RWPE1 (cell line): ENCODE results near the gene CFD.
"Not testable (repeated sequence)": the region's sequence is repeated elsewhere in the genome, so short reads cannot be mapped to it uniquely, and the experiment has no call there.

Source experiments
- CTCF ChIA-PET: fragments of 350-600 bp; sonication (Branson Sonifier 250); formaldehyde crosslinking; extraction: SDS; loops from one replicate; lab custom pipeline; 2021; lab: Yijun Ruan, JAX
- POLR2A ChIA-PET: fragments of 400-600 bp; formaldehyde crosslinking; extraction: SDS; loops from one replicate; lab custom pipeline; 2020; ENCODE audit warnings: antibody characterized with exemption; ENCODE audit not compliant: low non-redundant PET; lab: Yijun Ruan, JAX
- DNase-seq: peaks from one replicate; pipeline ENCODE4 v3.0.0; 2012; ENCODE audit warnings: low spot score
- H3K27ac ChIP-seq: fragments of 450-650 bp; 2 replicates; pipeline ENCODE4 v1.5.1; 2017
- TF ChIP-seq, protein P1 (sequence below): fragments of 450-650 bp; conservative IDR thresholded peaks from 2 replicates; pipeline ENCODE4 v1.5.1; 2017; ENCODE audit warnings: low read depth, mild to moderate bottlenecking

The CFD gene

DNA sequence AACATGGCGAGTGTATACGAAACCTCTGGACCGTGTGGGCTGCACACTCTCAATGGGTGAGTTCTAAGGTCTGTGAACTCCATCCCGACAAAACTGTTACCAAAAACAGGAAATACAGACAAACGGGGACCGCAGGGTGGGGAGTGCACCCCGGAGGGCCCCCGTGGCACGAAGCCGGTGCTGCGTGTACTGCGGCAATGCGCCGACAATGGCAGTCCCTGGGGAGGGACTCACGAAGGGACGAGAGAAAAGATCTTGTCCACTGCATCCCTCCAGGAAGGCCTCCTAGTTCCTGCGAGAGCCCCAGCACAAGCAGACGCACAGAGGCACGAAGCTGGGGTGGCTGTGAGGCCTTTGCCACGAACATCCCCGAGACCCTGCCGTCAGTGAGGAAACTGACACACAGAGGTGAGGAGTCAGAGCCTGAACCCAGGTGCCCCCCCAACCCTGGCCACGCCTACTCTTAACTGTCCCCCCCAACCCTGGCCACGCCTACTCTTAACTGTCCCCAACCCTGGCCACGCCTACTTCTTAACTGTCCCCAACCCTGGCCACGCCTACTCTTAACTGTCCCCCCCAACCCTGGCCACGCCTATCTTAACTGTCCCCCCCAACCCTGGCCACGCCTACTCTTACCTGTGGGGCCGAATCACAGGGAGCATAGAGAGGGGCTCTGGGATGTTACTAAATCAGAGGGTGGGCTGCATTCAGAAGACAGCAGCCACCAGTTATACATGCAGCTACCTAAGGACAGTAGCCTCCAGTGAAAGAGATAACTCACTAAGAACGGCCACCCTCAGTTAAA, 29.3 kb downstream of the CFD start:
- POLR2A ChIA-PET, result no interaction called here
- TF ChIP-seq, protein P1, sequence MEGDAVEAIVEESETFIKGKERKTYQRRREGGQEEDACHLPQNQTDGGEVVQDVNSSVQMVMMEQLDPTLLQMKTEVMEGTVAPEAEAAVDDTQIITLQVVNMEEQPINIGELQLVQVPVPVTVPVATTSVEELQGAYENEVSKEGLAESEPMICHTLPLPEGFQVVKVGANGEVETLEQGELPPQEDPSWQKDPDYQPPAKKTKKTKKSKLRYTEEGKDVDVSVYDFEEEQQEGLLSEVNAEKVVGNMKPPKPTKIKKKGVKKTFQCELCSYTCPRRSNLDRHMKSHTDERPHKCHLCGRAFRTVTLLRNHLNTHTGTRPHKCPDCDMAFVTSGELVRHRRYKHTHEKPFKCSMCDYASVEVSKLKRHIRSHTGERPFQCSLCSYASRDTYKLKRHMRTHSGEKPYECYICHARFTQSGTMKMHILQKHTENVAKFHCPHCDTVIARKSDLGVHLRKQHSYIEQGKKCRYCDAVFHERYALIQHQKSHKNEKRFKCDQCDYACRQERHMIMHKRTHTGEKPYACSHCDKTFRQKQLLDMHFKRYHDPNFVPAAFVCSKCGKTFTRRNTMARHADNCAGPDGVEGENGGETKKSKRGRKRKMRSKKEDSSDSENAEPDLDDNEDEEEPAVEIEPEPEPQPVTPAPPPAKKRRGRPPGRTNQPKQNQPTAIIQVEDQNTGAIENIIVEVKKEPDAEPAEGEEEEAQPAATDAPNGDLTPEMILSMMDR, result no peak
- CTCF ChIA-PET, result interaction anchor here (0.7 kb wide), 1 partner anchor 46 kb away, joined by 3 read pairs; no protein-coding TSS in a partner anchor
- peak overlapping the region; percentile 29; the same call in 1 of the 2 replicates for H3K27ac ChIP-seq
- no peak for DNase-seq

DNA sequence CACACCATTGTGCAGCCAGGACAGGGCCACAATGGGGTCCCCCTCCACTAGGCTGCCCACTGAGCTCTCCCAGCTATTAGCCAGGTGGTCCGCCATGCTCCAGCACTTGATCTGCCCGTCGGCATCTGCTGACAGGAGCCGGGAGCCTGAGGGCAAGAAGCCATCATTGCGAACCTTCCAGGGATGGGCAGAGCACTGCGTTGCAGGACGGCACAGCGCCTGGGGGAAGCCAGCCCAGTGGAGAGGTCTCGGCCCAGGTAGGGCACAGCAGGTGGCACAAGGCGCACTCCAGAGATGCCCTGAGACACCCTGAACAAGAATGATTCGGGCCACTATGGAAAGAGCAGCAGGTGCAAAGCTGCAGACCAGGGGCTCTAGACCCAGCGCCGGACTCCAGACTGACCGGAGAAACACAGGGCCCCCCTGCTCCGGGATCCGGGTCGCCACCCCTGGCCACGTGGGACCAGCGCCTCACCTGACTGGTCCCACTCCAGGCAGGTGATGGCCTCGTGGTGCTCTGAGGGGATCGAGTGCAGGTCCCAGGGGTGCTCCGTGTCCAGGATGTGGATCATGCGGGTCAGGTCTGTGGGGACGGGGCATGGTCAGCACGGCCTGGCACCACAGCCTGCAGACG, 30.3 kb downstream of the CFD start:
- TF ChIP-seq, protein P1, result no peak
- ChIA-PET CTCF (interaction anchor here (0.7 kb wide), 1 partner anchor 47 kb away, joined by 3 read pairs; no protein-coding TSS in a partner anchor), POLR2A (no interaction called here)
- H3K27ac ChIP-seq, result peak overlapping the region; percentile 39
- no peak for DNase-seq

DNA sequence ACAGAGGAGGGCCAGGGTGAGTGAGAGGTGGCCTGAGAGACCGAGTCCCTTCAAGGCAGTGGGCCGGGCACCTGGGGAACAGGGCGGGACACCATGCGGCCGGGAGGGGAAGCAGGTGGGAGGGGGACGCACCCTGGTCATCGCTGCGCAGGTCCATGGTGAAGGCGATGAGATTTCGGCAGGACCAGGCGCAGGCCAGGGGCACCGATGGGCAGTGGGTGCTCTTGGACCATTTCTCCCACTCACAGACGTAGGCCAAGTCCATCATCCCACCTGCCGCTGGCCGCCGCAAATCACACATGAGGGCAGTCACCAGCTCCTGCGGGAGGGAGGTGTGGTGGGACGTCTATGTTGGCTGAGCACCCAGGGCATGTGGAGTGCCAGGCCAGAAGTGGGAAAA, 31.4 kb downstream of the CFD start:
- TF ChIP-seq, protein P1, result no peak
- H3K27ac ChIP-seq, result peak overlapping the region; percentile 39
- ChIA-PET CTCF (no interaction called here), POLR2A (interaction anchor here (0.5 kb wide), 1 partner anchor 11 kb away, joined by 4 read pairs; no protein-coding TSS in a partner anchor)
- DNase-seq, result no peak

DNA sequence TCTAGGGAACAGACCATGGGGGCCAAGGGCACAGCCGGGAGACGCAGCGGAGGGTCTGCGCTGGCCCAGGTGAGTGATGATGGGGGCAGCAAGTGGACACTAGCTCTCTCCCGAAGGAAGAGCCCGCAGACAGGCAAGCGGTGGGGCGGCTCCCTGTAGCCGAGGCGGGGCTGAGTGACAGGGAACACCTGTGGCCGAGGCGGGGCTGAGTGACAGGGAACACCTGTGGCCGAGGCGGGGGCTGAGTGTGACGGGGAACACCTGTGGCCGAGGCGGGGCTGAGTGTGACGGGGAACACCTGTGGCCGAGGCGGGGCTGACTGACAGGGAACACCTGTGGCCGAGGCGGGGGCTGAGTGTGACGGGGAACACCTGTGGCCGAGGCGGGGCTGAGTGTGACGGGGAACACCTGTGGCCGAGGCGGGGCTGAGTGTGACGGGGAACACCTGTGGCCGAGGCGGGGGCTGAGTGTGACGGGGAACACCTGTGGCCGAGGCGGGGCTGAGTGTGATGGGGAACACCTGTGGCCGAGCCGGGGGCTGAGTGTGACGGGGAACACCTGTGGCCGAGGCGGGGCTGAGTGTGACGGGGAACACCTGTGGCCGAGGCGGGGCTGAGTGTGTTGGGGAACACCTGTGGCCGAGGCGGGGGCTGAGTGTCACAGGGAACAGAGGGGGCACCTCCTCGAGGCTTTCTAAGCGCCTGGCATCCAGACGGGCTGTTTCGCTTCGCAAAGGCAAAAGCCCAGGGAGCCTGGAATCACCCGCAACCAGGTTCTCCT, 32.1 kb downstream of the CFD start:
- POLR2A ChIA-PET, DNase-seq: not testable (repeated sequence)
- CTCF ChIA-PET, result interaction anchor here (0.6 to 0.7 kb wide), 2 partner anchors 51 to 901 kb away, joined by 3 to 4 read pairs; no protein-coding TSS in a partner anchor
- H3K27ac ChIP-seq, result peak overlapping the region; percentile 91

DNA sequence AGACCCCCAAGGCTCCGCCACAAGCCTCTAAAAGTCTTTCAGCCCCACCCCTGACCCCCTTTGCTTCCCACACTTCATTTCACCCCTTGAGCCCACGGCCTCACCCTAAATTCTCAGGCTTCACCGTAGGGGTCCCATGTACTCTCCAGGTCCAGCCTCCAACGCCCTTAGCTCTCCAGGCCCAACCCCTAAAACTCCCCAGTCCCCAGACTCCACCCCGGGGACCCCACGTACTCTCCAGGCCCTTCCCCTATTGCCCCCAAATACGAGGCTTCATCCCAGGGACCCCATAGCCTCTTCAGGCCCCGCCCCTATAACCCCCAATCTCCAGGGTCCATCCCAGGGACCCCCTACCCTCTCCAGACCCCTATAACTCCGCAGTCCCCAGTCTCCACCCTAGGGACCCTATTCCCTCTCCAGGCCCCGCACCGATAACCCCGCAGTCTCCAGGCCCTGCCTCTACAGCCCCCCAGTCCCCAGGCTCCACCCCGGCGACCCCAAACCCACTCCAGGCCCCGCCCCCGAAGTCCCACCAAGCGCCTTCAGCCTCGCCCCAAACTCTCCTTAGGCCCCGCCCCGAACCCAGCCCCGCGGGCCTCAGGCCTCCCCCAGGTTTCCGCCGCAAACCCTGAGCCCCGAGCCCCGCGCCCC, 32.9 kb downstream of the CFD start:
- DNase-seq, result no peak
- ChIA-PET CTCF (interaction anchor here (0.6 to 1.0 kb wide), 3 partner anchors 15 to 901 kb away, joined by 3 to 4 read pairs (median 3); no protein-coding TSS in a partner anchor), POLR2A (no interaction called here)
- peak overlapping the region; percentile 91 for H3K27ac ChIP-seq
- TF ChIP-seq, protein P1, result no peak

GRCh38 chr19:892894-893689, 33.6 kb downstream of the CFD start, which contains the start of the genes MED16 and RNU6-9:
Gene MED16 (minus strand): TSS chr19:893187. CDS start chr19:891131, 2,056 bp downstream.
Gene RNU6-9 (plus strand): TSS chr19:893484.
- peak; percentile 95 for DNase-seq
- ChIA-PET POLR2A (interaction anchor here (0.7 kb wide), 1 partner anchor 120 kb away, joined by 4 read pairs; no protein-coding TSS in a partner anchor), CTCF (interaction anchor here (0.6 to 1.0 kb wide), 3 partner anchors 15 to 188 kb away, joined by 3 read pairs; no protein-coding TSS in a partner anchor)
- TF ChIP-seq, protein P1, result no peak
- peak within 1 kb of the TSS; percentile 91 for H3K27ac ChIP-seq
